Peyer's patch (tissue), 4 donors: ENCODE data around the gene RENBP. TPM values are rescaled to one million over a fixed set of nuclear protein-coding genes. Genes with fewer than 3 reads are reported as not detected.

Experiments
- DNase-seq, 3 donors: peaks; one replicate each; pipeline ENCODE4 v3.0.0-alpha.2; 2017 to 2019
- H3K27ac ChIP-seq, 4 donors: fragments of 200-600 bp; sonication (generic); one replicate each; pipeline ENCODE4 v1.5.1; 2016 to 2019
- H3K27me3 ChIP-seq, 2 donors: fragments of 200-600 bp; sonication (generic); one replicate each; pipeline ENCODE4 v1.5.1; 2019
- H3K36me3 ChIP-seq, 3 donors: fragments of 200-600 bp; sonication (generic); one replicate each; pipeline ENCODE4 v1.5.1; 2016 to 2019
- H3K4me1 ChIP-seq, 4 donors: fragments of 200-600 bp; sonication (generic); one replicate each; pipeline ENCODE4 v1.5.1; 2016 to 2019
- H3K4me3 ChIP-seq, 4 donors: fragments of 200-600 bp; sonication (generic); 1 replicate in 3 of 4; 2 replicates in 1 of 4; pipeline ENCODE4 v1.5.1; 2016 to 2019; ENCODE audit warnings: mild to moderate bottlenecking in 1 of 4
- H3K9me3 ChIP-seq, 4 donors: fragments of 200-600 bp; sonication (generic); one replicate each; pipeline ENCODE4 v1.5.1; 2016 to 2019; ENCODE audit warnings: mild to moderate bottlenecking in 1 of 4
- POLR2A ChIP-seq, 2 donors: fragments of 450-650 bp; IDR thresholded peaks; one replicate each; pipeline ENCODE4 v1.5.1; 2017; ENCODE audit warnings: antibody characterized with exemption in 2 of 2, mild to moderate bottlenecking in 2 of 2, moderate library complexity in 2 of 2
- total RNA-seq, 4 donors: library from RNA; depleted of rRNA; stranded (reverse); fragments of >200 nt; gene quantifications; one replicate each; pipeline ENCODE4 v1.1.0, GENCODE V29; 2016
- TF ChIP-seq, protein P1 (sequence below), 6 experiments: fragments of 450-650 bp in 4 of 6; fragments of 200-600 bp in 2 of 6; sonication (generic) in 1 of 6; IDR thresholded peaks; one replicate each; pipeline ENCODE4 v1.5.1; 2017 to 2019; ENCODE audit warnings: antibody characterized with exemption in 6 of 6, mild to moderate bottlenecking in 3 of 6, moderate library complexity in 1 of 6

RENBP gene
- total RNA-seq, 4 donors from 2014 or later, result 4.9 to 13.3 (median 9.4) TPM

DNA sequence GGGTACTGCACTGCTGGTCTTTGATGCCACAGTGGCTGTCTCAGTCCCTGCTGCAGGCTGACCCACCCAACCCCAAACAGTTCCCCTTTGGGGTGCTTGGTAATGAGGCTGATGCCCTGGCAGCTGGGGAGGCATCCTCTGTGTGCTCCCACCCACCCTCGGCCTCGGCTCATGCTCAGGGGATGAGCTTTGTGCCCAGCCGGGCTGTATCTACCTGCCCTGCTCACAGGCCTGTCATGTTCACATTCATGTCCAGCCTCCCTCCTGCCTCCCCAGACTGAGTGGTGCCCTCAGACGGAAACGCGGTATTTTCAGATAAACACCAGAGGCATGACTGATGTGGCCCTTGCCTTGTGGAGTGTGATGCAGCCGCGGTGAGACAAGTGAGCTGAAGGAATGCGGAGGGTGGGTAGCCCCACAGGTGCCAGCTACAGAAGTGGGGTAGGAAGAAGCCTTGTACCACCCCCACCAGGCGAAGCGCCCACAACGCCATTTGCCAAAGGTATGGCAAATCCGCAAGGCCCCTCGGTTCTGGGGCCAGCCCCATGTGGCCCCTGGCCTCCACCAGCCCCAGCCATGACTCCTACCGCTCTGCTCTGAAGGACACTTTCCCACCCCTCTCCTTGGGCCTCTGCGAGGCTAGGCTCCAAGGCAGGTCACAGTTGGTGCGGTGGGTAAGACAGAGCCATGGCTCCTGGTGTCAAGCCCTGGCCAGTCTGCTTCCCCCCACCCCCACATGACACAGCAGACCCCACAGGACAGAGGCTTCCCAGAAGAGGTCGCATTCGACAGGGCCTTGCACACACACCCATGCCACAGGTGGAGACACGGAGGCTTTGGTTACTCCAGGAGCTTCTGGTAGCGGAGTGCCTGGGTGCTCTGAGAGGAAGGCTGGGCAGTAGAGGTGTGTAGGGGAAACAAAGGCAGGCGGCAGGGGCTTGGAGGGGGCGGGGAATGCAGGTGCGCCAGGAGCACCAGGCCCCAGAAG lies 1.8 kb upstream of the RENBP start:
- no peak for TF ChIP-seq POLR2A (IDR thresholded peaks at IDR 0.05)
- TF ChIP-seq, protein P1, sequence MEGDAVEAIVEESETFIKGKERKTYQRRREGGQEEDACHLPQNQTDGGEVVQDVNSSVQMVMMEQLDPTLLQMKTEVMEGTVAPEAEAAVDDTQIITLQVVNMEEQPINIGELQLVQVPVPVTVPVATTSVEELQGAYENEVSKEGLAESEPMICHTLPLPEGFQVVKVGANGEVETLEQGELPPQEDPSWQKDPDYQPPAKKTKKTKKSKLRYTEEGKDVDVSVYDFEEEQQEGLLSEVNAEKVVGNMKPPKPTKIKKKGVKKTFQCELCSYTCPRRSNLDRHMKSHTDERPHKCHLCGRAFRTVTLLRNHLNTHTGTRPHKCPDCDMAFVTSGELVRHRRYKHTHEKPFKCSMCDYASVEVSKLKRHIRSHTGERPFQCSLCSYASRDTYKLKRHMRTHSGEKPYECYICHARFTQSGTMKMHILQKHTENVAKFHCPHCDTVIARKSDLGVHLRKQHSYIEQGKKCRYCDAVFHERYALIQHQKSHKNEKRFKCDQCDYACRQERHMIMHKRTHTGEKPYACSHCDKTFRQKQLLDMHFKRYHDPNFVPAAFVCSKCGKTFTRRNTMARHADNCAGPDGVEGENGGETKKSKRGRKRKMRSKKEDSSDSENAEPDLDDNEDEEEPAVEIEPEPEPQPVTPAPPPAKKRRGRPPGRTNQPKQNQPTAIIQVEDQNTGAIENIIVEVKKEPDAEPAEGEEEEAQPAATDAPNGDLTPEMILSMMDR (IDR thresholded peaks at IDR 0.05), result no peak
- H3K27me3 ChIP-seq, result no peaks in the 10 kb centered on the region
- no peak for DNase-seq
- no peak overlapping the region for H3K4me3 ChIP-seq
- H3K36me3 ChIP-seq, result peaks cover 0 to 24% (median 0%) of the 10 kb centered on the region in 3 donors
- H3K9me3 ChIP-seq, result no peaks in the 10 kb centered on the region
- no peak overlapping the region for H3K27ac ChIP-seq
- H3K4me1 ChIP-seq, result no peaks in the 10 kb centered on the region

DNA sequence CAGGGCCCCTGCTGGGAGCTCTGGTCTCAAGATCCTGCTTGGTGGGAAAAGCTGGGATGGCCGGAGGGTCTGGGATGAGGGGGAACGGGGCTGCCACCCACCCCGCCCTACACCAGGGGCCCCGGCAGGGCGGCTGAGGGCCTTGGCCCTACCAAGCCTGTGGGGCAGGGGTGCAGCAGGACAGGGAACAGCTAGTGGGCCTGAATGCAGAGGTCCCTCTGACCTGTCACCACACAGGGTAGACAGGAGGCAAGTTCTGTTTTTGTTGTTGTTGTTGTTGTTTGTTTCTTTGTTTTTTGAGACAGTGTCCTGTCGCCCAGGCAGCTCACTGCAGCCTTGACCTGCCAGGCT lies 332 bp upstream of the RENBP start:
- Histone ChIP-seq H3K4me3 (peak overlapping the region; percentile 24 to 54 (median 45)), H3K27ac (peak overlapping the region in 2 of 4 donors; percentile 48 to 62)

DNA sequence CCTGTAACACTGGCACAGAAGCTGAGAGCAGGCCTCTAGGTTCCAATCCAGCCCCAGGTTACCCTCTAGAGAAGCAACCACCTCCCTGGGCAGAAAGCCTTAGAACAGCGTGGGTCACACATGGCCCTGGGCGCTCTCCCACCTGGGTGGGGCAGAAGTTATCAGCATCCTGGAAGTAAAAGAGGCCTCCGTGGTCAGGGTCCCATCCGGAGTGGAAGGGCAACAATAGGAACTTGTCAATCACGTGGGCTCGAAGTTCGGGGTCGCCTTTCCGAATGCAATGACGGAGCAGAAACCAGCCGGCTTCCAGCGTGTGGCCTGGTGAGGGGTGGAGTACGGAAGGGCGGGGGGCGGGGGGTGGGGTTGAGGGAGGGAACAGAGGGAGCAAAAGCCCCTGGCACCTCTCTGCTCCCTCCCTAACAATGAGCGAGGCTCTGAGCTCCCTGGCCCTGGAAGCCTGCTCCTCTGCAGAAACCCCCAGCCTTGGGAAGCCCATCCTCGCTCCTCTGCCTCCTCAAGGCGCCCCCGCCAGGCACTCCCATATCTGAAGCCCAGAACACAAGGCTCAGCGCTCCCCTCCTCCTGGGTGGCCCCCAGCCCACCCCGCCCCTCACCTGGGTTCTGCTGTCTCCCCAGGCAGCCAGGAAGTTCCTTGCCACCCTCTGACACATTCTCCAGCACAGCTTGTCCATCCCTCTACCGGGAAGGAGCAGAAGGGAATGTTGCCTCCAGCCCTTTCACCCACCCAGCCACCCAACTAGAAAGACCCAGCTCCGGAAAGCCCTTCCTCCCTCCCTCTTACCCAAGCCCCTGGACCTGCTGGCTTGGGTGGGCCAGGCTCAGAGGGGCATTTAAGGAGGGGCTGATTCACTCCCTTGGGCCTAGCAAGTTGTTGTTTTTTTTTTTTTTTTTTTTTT lies 2.8 kb downstream of the RENBP start:
- H3K4me3 ChIP-seq, result no peak overlapping the region
- DNase-seq, result no peak

More for the DNA sequence above, 332 bp upstream of the RENBP start:
- TF ChIP-seq POLR2A (IDR thresholded peaks at IDR 0.05), result no peak
- Histone ChIP-seq H3K36me3 (peaks cover 0 to 9% (median 0%) of the 10 kb centered on the region in 3 donors), H3K9me3 (no peaks in the 10 kb centered on the region), H3K4me1 (no peaks in the 10 kb centered on the region), H3K27me3 (no peaks in the 10 kb centered on the region)
- no peak for DNase-seq

DNA sequence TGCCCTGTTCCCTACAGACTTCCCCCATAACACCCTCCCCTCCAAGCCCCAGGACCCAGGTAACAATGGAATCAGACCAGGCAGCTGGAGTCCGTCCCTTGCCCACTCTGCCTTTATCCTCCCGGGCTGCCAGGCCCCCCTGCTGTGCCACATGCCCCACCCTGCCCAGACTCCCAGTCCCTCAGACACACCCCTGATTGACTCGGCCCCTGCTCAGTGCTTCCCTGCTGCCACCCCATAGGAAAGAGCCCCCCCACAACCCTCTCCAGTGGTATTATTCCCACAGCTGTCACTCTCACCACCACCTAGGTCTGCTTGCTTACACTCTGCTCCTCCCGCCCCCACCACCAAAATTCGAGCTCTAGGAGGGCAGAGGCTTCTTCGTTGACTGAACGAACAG lies 4.9 kb downstream of the RENBP start:
- TF ChIP-seq, protein P1 (IDR thresholded peaks at IDR 0.05), result no peak
- no peak for TF ChIP-seq POLR2A (IDR thresholded peaks at IDR 0.05)
- Histone ChIP-seq H3K27ac (no peak overlapping the region), H3K36me3 (no peaks in the 10 kb centered on the region), H3K9me3 (no peaks in the 10 kb centered on the region), H3K4me1 (peaks cover 0 to 6% (median 0%) of the 10 kb centered on the region in 4 donors), H3K4me3 (no peak overlapping the region), H3K27me3 (no peaks in the 10 kb centered on the region)
- no peak for DNase-seq

More for the DNA sequence above, 2.8 kb downstream of the RENBP start:
- H3K27ac ChIP-seq, result peak overlapping the region in 1 of 4 donors; percentile 35
- H3K9me3 ChIP-seq, result no peaks in the 10 kb centered on the region
- H3K4me1 ChIP-seq, result no peaks in the 10 kb centered on the region
- TF ChIP-seq, protein P1 (IDR thresholded peaks at IDR 0.05), result no peak
- no peak for TF ChIP-seq POLR2A (IDR thresholded peaks at IDR 0.05)
- no peaks in the 10 kb centered on the region for H3K36me3 ChIP-seq
- no peaks in the 10 kb centered on the region for H3K27me3 ChIP-seq

DNA sequence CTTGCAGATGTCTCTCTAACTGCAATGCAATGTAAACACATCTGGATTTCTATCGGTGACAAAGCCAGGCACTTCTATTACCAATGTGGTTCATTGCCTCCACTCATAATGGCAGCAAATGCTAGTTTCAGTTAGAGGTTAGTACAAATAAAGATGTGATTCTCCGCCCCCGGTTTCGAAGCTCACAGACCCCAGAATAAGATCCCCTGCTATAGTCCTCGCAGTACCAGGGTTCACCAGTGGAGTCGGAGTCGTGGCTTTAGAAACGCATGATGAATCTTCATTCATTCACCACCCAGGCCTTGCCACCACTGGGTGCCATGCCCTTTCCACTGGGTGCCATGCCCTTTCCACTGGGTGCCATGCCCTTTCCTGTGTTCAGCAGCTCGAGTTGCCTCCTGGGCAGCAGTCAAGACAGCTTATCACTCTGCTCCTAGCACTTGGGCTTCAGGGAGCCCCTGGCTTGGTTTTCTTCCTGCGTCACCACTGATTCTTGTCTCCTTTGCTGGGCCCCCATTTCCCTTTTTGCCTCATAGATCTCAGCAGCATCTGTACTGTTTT lies 6.1 kb downstream of the RENBP start:
- DNase-seq, result no peak
- Histone ChIP-seq H3K27ac (no peak overlapping the region), H3K36me3 (no peaks in the 10 kb centered on the region), H3K4me3 (no peak overlapping the region), H3K4me1 (peaks cover 0 to 14% (median 0%) of the 10 kb centered on the region in 4 donors), H3K27me3 (no peaks in the 10 kb centered on the region), H3K9me3 (no peaks in the 10 kb centered on the region)
- TF ChIP-seq, protein P1 (IDR thresholded peaks at IDR 0.05), result peak in 1 of 6 experiments; percentile 9
- no peak for TF ChIP-seq POLR2A (IDR thresholded peaks at IDR 0.05)
